Suprapubic skin (tissue), 4 donors: ENCODE measurements around the gene HLCS.
"Not testable (repeated sequence)": the region's sequence is repeated elsewhere in the genome, so short reads cannot be mapped to it uniquely, and the experiment has no call there.

Experiments
- CTCF ChIP-seq, 2 donors: fragments of 200-600 bp in 1 of 2; fragments of 450-650 bp in 1 of 2; sonication (generic) in 1 of 2; IDR thresholded peaks; one replicate each; pipeline ENCODE4 v1.5.1; 2016 to 2019; ENCODE audit warnings: antibody characterized with exemption in 2 of 2, mild to moderate bottlenecking in 1 of 2, moderate library complexity in 1 of 2
- POLR2A ChIP-seq, 2 donors: fragments of 450-650 bp; IDR thresholded peaks; one replicate each; pipeline ENCODE4 v1.6.1; 2017; ENCODE audit warnings: antibody characterized with exemption in 2 of 2, mild to moderate bottlenecking in 2 of 2, moderate library complexity in 2 of 2
- POLR2AphosphoS5 ChIP-seq, 3 donors: sonication (generic); formaldehyde crosslinking; IDR thresholded peaks; one replicate each; pipeline ENCODE4 v1.6.1; 2017; ENCODE audit warnings: antibody characterized with exemption in 3 of 3

GRCh38 chr21:37002851-37003250 lies 36.4 kb upstream of the HLCS start:
- TF ChIP-seq POLR2AphosphoS5, POLR2A, CTCF (IDR thresholded peaks at IDR 0.05): not testable (repeated sequence)
